Transverse colon (tissue), 4 donors: Measurements from ENCODE around the gene AFAP1L1. TPM values are rescaled to one million over a fixed set of nuclear protein-coding genes. Genes with fewer than 3 reads are reported as not detected.

Source experiments
- DNase-seq: peaks from one replicate; pipeline ENCODE4 v3.0.0-alpha.2; 2019
- H3K27ac ChIP-seq, 4 donors: fragments of 200-600 bp; sonication (generic); 2 replicates each; pipeline ENCODE4 v1.5.1; 2016 to 2018; ENCODE audit warnings: inconsistent platforms in 4 of 4
- H3K27me3 ChIP-seq: fragments of 200-600 bp; sonication (generic); 2 replicates; pipeline ENCODE4 v1.5.1; 2017; ENCODE audit warnings: inconsistent platforms
- H3K36me3 ChIP-seq, 4 donors: fragments of 200-600 bp; sonication (generic); 2 replicates each; pipeline ENCODE4 v1.5.1; 2017 to 2019; ENCODE audit warnings: inconsistent platforms in 4 of 4
- H3K4me1 ChIP-seq, 4 donors: fragments of 200-600 bp; sonication (generic); 2 replicates each; pipeline ENCODE4 v1.5.1; 2017 to 2020; ENCODE audit warnings: inconsistent platforms in 4 of 4
- H3K4me3 ChIP-seq, 4 donors: fragments of 200-600 bp; sonication (generic); 1 replicate in 1 of 4; 2 replicates in 3 of 4; pipeline versions ENCODE4 v1.5.1 to v1.6.1; 2017 to 2019; ENCODE audit warnings: inconsistent platforms in 4 of 4
- H3K9me3 ChIP-seq, 2 donors: fragments of 200-600 bp; sonication (generic); 2 replicates each; pipeline ENCODE4 v1.5.1; 2017 to 2019; ENCODE audit warnings: inconsistent platforms in 2 of 2
- EP300 ChIP-seq: sonication (generic); formaldehyde crosslinking; IDR thresholded peaks from one replicate; pipeline ENCODE4 v1.6.1; 2017; ENCODE audit warnings: antibody characterized with exemption, low read depth
- POLR2A ChIP-seq: fragments of 450-650 bp; IDR thresholded peaks from one replicate; pipeline ENCODE4 v1.6.1; 2016; ENCODE audit warnings: antibody characterized with exemption, mild to moderate bottlenecking, moderate library complexity
- POLR2AphosphoS5 ChIP-seq, 3 donors: sonication (generic); formaldehyde crosslinking; IDR thresholded peaks; one replicate each; pipeline ENCODE4 v1.6.1; 2016; ENCODE audit warnings: antibody characterized with exemption in 3 of 3
- WGBS, 2 donors: methylation state at CpG; one replicate each; pipeline ENCODE4 v1.1.5; 2018; ENCODE audit warnings: low coverage in 1 of 2; 5-methylcytosine and 5-hydroxymethylcytosine counted together
- in situ Hi-C, 4 donors: fragments of 200-750 bp; cut with MboI; loops; one replicate each; pipeline versions ENCODE4 v1.15.0 to v1.15.1; 2017; ENCODE audit warnings: low sequenced_read_pairs in 3 of 4, low pct_ligation_motif_present in 1 of 4, low pct_unique_long_range_greater_than_20kb in 1 of 4
- intact Hi-C: fragments of 100-400 bp; cut with DNase I; formaldehyde crosslinking; loops from one replicate; pipeline ENCODE4 v1.15.1; 2023; ENCODE audit warnings: low total_unique reads
- total RNA-seq, 4 donors: library from RNA; depleted of rRNA; stranded (reverse); fragments of >200 nt; gene quantifications; one replicate each; pipeline ENCODE4 v1.1.0, GENCODE V29; 2016
- TF ChIP-seq, protein P1 (sequence below), 5 experiments: fragments of 200-600 bp in 3 of 5; fragments of 450-650 bp in 2 of 5; sonication (generic) in 3 of 5; IDR thresholded peaks; 1 replicate in 2 of 5; 2 replicates in 3 of 5; pipeline ENCODE4 v1.5.1; 2016 to 2017; ENCODE audit warnings: antibody characterized with exemption in 5 of 5, inconsistent platforms in 3 of 5, mild to moderate bottlenecking in 2 of 5, moderate library complexity in 1 of 5

AFAP1L1 gene
- total RNA-seq, 4 donors from 2014 or later = 2.2 to 4.1 (median 3.0) TPM

DNA sequence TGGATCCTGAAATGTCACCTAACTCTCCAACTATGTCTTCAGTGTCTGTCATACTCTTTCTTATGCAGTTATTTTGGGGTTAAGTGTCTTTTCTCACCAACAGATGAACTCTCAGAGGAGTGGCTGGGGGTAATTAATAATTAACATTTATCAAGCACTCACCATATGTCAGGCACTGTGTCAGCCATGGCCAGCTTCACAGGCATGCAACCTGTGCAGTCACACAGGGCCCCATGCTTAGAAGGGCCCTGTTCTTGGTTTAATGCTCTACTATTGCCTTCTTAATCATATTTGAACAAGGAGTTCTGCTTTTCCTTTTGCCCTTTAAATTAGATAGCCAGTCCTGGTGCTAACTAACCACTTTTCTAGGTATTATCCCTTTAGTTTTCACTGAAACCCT lies 70.2 kb downstream of the AFAP1L1 start:
- TF ChIP-seq POLR2AphosphoS5 (IDR thresholded peaks at IDR 0.05) (no peak), POLR2A (no peak), EP300 (no peak)
- TF ChIP-seq, protein P1, sequence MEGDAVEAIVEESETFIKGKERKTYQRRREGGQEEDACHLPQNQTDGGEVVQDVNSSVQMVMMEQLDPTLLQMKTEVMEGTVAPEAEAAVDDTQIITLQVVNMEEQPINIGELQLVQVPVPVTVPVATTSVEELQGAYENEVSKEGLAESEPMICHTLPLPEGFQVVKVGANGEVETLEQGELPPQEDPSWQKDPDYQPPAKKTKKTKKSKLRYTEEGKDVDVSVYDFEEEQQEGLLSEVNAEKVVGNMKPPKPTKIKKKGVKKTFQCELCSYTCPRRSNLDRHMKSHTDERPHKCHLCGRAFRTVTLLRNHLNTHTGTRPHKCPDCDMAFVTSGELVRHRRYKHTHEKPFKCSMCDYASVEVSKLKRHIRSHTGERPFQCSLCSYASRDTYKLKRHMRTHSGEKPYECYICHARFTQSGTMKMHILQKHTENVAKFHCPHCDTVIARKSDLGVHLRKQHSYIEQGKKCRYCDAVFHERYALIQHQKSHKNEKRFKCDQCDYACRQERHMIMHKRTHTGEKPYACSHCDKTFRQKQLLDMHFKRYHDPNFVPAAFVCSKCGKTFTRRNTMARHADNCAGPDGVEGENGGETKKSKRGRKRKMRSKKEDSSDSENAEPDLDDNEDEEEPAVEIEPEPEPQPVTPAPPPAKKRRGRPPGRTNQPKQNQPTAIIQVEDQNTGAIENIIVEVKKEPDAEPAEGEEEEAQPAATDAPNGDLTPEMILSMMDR (IDR thresholded peaks at IDR 0.05) = no peak
- Histone ChIP-seq H3K27me3 (no peaks in the 10 kb centered on the region), H3K36me3 (no peaks in the 10 kb centered on the region), H3K9me3 (no peaks in the 10 kb centered on the region), H3K27ac (no peak overlapping the region), H3K4me1 (peaks cover 4 to 17% (median 12%) of the 10 kb centered on the region in 4 donors), H3K4me3 (no peak overlapping the region)
- intact Hi-C loops (no loop called here), in situ Hi-C loops (loop anchor here in 1 of 4 donors (25.0 kb wide), 1 partner anchor 220 kb away; the partner anchor contains the start of gene CSNK1A1)
- no peak for DNase-seq

DNA sequence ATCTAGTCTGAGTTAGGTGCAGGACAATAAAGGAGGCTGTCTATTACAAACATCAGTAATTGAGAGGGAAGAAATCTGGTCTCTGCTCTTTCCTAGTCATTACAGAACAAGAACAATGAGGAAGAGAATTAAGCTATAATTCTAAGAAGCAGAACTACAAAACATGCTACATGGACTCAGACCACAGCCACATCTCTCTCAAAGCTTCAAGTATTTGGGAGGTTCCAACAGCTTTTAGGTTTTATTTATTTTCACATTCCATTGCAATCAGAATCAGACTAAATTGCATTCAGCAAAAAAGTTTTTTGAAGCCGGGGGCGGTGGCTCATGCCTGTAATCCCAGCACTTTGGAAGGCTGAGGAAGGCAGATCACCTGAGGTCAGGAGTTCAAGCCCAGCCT lies 72.5 kb downstream of the AFAP1L1 start:
- intact Hi-C loops = no loop called here
- H3K27ac ChIP-seq = peak overlapping the region in 2 of 4 donors; percentile 76 to 88
- in situ Hi-C loops = loop anchor here in 1 of 4 donors (25.0 kb wide), 1 partner anchor 218 kb away; the partner anchor contains the start of gene CSNK1A1
- H3K27me3 ChIP-seq = no peaks in the 10 kb centered on the region
- no peak overlapping the region for H3K4me3 ChIP-seq
- H3K4me1 ChIP-seq = peaks cover 4 to 28% (median 12%) of the 10 kb centered on the region in 4 donors
- H3K36me3 ChIP-seq = peaks cover 0 to 4% (median 2%) of the 10 kb centered on the region in 4 donors
- WGBS, 2 donors = 75 to 100% methylated on average over 2 of the region's 2 CpGs
- H3K9me3 ChIP-seq = no peaks in the 10 kb centered on the region
- TF ChIP-seq EP300 = no peak
- TF ChIP-seq POLR2AphosphoS5 (IDR thresholded peaks at IDR 0.05) = no peak
- no peak for TF ChIP-seq POLR2A
- TF ChIP-seq, protein P1 (IDR thresholded peaks at IDR 0.05) = no peak
- no peak for DNase-seq

GRCh38 chr5:149345147-149345891 lies 73.7 kb downstream of the AFAP1L1 start, which contains the start of gene GRPEL2:
TSS of gene GRPEL2 (plus strand) at chr5:149345499. CDS start at chr5:149345540, 41 bp downstream.
- H3K4me1 ChIP-seq = peaks cover 4 to 28% (median 12%) of the 10 kb centered on the region in 4 donors
- 0 to 1% methylated on average over 2 to 42 of the region's 54 CpGs for WGBS, 2 donors
- in situ Hi-C loops (loop anchor here in 1 of 4 donors (25.0 kb wide), 1 partner anchor 217 kb away; the partner anchor contains the start of gene CSNK1A1), intact Hi-C loops (no loop called here)
- no peaks in the 10 kb centered on the region for H3K27me3 ChIP-seq
- peak within 1 kb of the TSS; percentile 76 to 91 (median 87) for H3K27ac ChIP-seq
- peak within 1 kb of the TSS; percentile 50 to 84 (median 61) for H3K4me3 ChIP-seq
- no peaks in the 10 kb centered on the region for H3K9me3 ChIP-seq
- DNase-seq = peak; percentile 96
- TF ChIP-seq POLR2AphosphoS5 (IDR thresholded peaks at IDR 0.05) (peak; percentile 76 to 91 (median 82)), POLR2A (peak; percentile 58), EP300 (no peak)
- TF ChIP-seq, protein P1 (IDR thresholded peaks at IDR 0.05) = peak in 1 of 5 experiments; percentile 5
- peaks cover 0 to 14% (median 7%) of the 10 kb centered on the region in 4 donors for H3K36me3 ChIP-seq

- Histone ChIP-seq H3K4me3 (peak overlapping the region; percentile 50 to 84 (median 61)), H3K27ac (peak overlapping the region; percentile 76 to 91 (median 87)), H3K4me1 (peaks cover 4 to 28% (median 12%) of the 10 kb centered on the region in 4 donors), H3K27me3 (no peaks in the 10 kb centered on the region), H3K36me3 (peaks cover 0 to 20% (median 10%) of the 10 kb centered on the region in 4 donors), H3K9me3 (no peaks in the 10 kb centered on the region)
- in situ Hi-C loops (loop anchor here in 1 of 4 donors (25.0 kb wide), 1 partner anchor 216 kb away; the partner anchor contains the start of gene CSNK1A1), intact Hi-C loops (no loop called here)
- WGBS, 2 donors = 2% methylated on average over 11 of the region's 11 CpGs; no CpG with 5 or more reads in 1 of the 2 donors
- DNase-seq = no peak
- TF ChIP-seq, protein P1 (IDR thresholded peaks at IDR 0.05) = no peak
- TF ChIP-seq EP300 (no peak), POLR2A (no peak), POLR2AphosphoS5 (IDR thresholded peaks at IDR 0.05) (no peak)
Measured at GRCh38 chr5:149345892-149346222, 74.2 kb downstream of the AFAP1L1 start.
